ENCODE data around the gene JPT2.

DNA sequence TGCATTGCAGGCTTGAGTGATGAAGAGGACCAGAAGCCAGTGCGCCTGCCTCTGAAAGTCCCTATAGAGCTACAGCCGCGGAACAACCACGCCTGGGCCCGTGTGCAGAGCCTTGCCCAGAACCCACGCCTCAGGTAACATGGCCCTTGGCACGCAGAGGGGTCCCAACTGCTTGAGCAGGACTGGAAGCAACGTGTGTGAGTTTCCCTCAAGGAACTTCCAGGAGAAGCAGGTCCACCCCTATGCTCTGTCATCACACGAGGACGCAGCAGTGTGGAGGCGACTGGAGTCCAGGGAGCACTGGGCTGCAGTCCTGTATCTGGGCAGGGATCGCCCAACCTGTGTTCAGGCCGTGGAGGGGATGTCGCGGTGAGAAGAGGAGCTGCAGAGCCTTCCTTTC is 25.1 kb upstream of the JPT2 start:
- TF ChIP-seq CTCF (conservative IDR thresholded peaks at IDR 0.05; ENCODE audit: low read depth in 2 of 2): no peak
- TF ChIP-seq POLR2AphosphoS5 (IDR thresholded peaks at IDR 0.05; ENCODE audit: low read depth): no peak
